ENCODE data around the gene ETS1. TPM values are rescaled to one million over a fixed set of nuclear protein-coding genes. Genes with fewer than 3 reads are reported as not detected.

ETS1 gene
- total RNA-seq, 4 donors from 2014 or later = 23.6 to 56.7 (median 29.2) TPM

GRCh38 chr11:128490092-128490491 lies 97.3 kb downstream of the ETS1 start:
- TF ChIP-seq EP300 (IDR thresholded peaks at IDR 0.05; ENCODE audit: low read depth) (no peak), POLR2AphosphoS5 (IDR thresholded peaks at IDR 0.05) (no peak), CTCF (IDR thresholded peaks at IDR 0.05) (no peak), POLR2A (IDR thresholded peaks at IDR 0.05) (no peak)
- Histone ChIP-seq H3K9me3 (no peaks in the 10 kb centered on the region), H3K27me3 (no peaks in the 10 kb centered on the region), H3K27ac (peak overlapping the region in 1 of 4 donors; percentile 60), H3K4me3 (no peak overlapping the region), H3K4me1 (peaks cover 0 to 43% (median 16%) of the 10 kb centered on the region in 4 donors), H3K36me3 (peaks cover 0 to 16% (median 6%) of the 10 kb centered on the region in 4 donors)
- in situ Hi-C loops (cut with MboI; ENCODE audit: low pct_ligation_motif_present in 1 of 4, low pct_unique_long_range_greater_than_20kb in 1 of 4, low sequenced_read_pairs in 3 of 4) = no loop called here
- intact Hi-C loops (cut with DNase I; ENCODE audit: low total_unique reads) = no loop called here
- no peak for DNase-seq
- WGBS, 2 donors (ENCODE audit: low coverage in 1 of 2) = 53 to 83% methylated on average over 2 to 3 of the region's 3 CpGs

- intact Hi-C loops (cut with DNase I; ENCODE audit: low total_unique reads) (no loop called here), in situ Hi-C loops (cut with MboI; ENCODE audit: low pct_ligation_motif_present in 1 of 4, low pct_unique_long_range_greater_than_20kb in 1 of 4, low sequenced_read_pairs in 3 of 4) (no loop called here)
- Histone ChIP-seq H3K4me1 (peaks cover 0 to 35% (median 14%) of the 10 kb centered on the region in 4 donors), H3K9me3 (no peaks in the 10 kb centered on the region), H3K4me3 (no peak overlapping the region), H3K27me3 (no peaks in the 10 kb centered on the region), H3K27ac (peak overlapping the region; percentile 14 to 56 (median 39)), H3K36me3 (peaks cover 0 to 25% (median 6%) of the 10 kb centered on the region in 4 donors)
- WGBS, 2 donors (ENCODE audit: low coverage in 1 of 2) = 80 to 88% methylated on average over 1 to 5 of the region's 5 CpGs
- no peak for DNase-seq
- TF ChIP-seq POLR2A (IDR thresholded peaks at IDR 0.05) (no peak), POLR2AphosphoS5 (IDR thresholded peaks at IDR 0.05) (peak in 2 of 3 donors; percentile 16 to 51)
Measured at GRCh38 chr11:128488471-128488870, 98.9 kb downstream of the ETS1 start.

GRCh38 chr11:128487978-128488377 lies 99.4 kb downstream of the ETS1 start:
- peaks cover 0 to 25% (median 6%) of the 10 kb centered on the region in 4 donors for H3K36me3 ChIP-seq
- no peak for TF ChIP-seq CTCF (IDR thresholded peaks at IDR 0.05)
- no peak for TF ChIP-seq POLR2A (IDR thresholded peaks at IDR 0.05)
- no peak for TF ChIP-seq EP300 (IDR thresholded peaks at IDR 0.05; ENCODE audit: low read depth)

GRCh38 chr11:128484172-128484571 lies 103.2 kb downstream of the ETS1 start:
- Histone ChIP-seq H3K9me3 (no peaks in the 10 kb centered on the region), H3K27me3 (no peaks in the 10 kb centered on the region), H3K4me3 (no peak overlapping the region), H3K4me1 (peaks cover 0 to 45% (median 6%) of the 10 kb centered on the region in 4 donors), H3K36me3 (peaks cover 0 to 33% (median 8%) of the 10 kb centered on the region in 4 donors), H3K27ac (peak overlapping the region in 3 of 4 donors; percentile 67 to 71 (median 69))
- peak in 3 of 5 experiments; percentile 22 to 25 (median 24) for TF ChIP-seq CTCF (IDR thresholded peaks at IDR 0.05)
- no peak for TF ChIP-seq POLR2A (IDR thresholded peaks at IDR 0.05)
- in situ Hi-C loops (cut with MboI; ENCODE audit: low pct_ligation_motif_present in 1 of 4, low pct_unique_long_range_greater_than_20kb in 1 of 4, low sequenced_read_pairs in 3 of 4) = no loop called here
- DNase-seq = no peak
- WGBS, 2 donors (ENCODE audit: low coverage in 1 of 2) = 60 to 69% methylated on average over 2 to 4 of the region's 4 CpGs
- intact Hi-C loops (cut with DNase I; ENCODE audit: low total_unique reads) = no loop called here

More at GRCh38 chr11:128487978-128488377, 99.4 kb downstream of the ETS1 start:
- peaks cover 0 to 34% (median 12%) of the 10 kb centered on the region in 4 donors for H3K4me1 ChIP-seq
- H3K4me3 ChIP-seq = no peak overlapping the region
- intact Hi-C loops (cut with DNase I; ENCODE audit: low total_unique reads) = no loop called here
- H3K27ac ChIP-seq = peak overlapping the region; percentile 14 to 56 (median 39)
- WGBS, 2 donors (ENCODE audit: low coverage in 1 of 2) = 71% methylated on average over 1 to 5 of the region's 5 CpGs
- no peak for DNase-seq
- H3K27me3 ChIP-seq = no peaks in the 10 kb centered on the region
- no peaks in the 10 kb centered on the region for H3K9me3 ChIP-seq
- in situ Hi-C loops (cut with MboI; ENCODE audit: low pct_ligation_motif_present in 1 of 4, low pct_unique_long_range_greater_than_20kb in 1 of 4, low sequenced_read_pairs in 3 of 4) = no loop called here

Data from transverse colon (tissue), 4 donors.